DMS153 treated with DMSO at 0.1 percent for 48 hours (cell line): ENCODE measurements around the gene CAST.

Source experiments
- DNase-seq: peaks from one replicate; lab custom pipeline; 2025; ENCODE audit not compliant: unreplicated experiment; lab: John Stamatoyannopoulos, UW

The CAST gene

DNA sequence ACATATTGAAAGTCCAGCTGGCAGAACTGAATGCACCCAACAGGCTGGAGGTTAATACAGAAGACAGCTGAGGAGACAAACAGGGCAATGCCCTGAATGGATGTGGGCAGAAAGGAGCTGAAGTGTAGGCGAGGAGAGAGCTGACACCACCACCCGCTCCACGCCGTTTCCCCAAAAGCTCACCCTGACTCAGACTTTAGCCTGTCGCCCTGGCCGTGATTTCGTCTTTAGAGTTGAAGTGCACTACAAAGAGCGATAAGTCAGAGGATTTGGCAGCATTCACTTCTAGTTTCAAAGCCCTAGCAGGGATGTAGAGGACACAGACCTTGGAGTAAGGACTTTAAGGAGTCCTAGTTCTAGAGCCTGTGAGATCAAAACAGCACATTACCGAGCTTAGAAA is 147.7 kb downstream of the CAST start:
- no peak for DNase-seq

GRCh38 chr5:96812851-96813250 is 150.7 kb downstream of the CAST start:
- DNase-seq: no peak

GRCh38 chr5:96814041-96814440 is 151.9 kb downstream of the CAST start:
- DNase-seq: no peak

DNA sequence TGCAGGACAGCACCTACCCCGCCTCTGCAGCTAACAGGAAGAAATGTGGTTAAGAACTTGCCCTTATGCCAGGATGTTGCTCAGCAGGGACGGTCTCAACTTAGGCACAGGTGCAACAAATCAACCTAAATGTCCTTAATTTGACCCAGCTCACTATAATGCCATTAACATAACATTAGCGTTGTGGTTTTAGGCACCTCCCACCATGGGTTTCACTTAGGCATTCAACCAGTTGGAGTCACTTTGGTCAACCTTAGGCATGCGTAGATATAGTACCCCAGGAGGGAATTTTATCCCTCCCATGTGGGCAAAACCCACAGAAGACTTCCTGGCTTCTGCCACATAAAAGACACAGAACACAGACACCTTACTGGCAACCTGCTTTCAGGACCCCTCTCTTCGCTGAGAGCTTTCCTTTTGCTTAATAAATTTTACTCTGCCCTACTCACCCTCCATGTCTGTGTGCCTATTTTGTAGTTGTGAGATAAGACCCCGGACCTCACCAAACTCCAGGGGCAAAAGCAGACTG is 154.3 kb downstream of the CAST start:
- no peak for DNase-seq

- no peak for DNase-seq
Observed at GRCh38 chr5:96816991-96817390, 154.8 kb downstream of the CAST start.

- DNase-seq: no peak
Observed at GRCh38 chr5:96817506-96817905, 155.3 kb downstream of the CAST start.

GRCh38 chr5:96818125-96818788 is 156.1 kb downstream of the CAST start:
- DNase-seq: no peak

GRCh38 chr5:96819806-96820205 is 157.6 kb downstream of the CAST start:
- no peak for DNase-seq

GRCh38 chr5:96821260-96821916 is 159.2 kb downstream of the CAST start:
- no peak for DNase-seq

GRCh38 chr5:96822686-96823459 is 160.7 kb downstream of the CAST start:
- no peak for DNase-seq

DNA sequence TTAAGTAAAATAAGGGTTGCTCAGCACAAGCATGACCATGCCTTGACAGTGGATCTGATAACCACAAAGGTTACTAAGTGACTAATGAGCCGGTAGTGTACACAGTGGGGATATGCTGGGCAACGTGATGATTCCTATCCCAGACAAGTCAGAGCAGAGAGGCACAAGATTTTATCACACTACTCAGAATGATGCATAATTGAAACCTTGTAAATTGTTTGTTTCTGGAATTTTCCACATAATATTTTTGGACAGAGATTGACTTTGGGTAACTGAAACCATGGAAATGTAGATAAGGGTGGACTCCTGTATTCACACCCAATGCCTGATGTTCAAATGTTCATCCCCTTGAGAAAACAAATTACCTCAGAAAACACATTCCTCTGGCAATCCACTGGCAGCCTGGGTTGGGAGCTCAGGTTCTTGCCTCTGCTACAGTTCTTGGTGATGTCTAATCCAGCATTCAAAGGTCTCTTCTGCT is 161.8 kb downstream of the CAST start:
- no peak for DNase-seq
